Measurements from ENCODE around the gene ABAT.
"Not testable (repeated sequence)": the region's sequence is repeated elsewhere in the genome, so short reads cannot be mapped to it uniquely, and the experiment has no call there.

Gene ABAT

DNA sequence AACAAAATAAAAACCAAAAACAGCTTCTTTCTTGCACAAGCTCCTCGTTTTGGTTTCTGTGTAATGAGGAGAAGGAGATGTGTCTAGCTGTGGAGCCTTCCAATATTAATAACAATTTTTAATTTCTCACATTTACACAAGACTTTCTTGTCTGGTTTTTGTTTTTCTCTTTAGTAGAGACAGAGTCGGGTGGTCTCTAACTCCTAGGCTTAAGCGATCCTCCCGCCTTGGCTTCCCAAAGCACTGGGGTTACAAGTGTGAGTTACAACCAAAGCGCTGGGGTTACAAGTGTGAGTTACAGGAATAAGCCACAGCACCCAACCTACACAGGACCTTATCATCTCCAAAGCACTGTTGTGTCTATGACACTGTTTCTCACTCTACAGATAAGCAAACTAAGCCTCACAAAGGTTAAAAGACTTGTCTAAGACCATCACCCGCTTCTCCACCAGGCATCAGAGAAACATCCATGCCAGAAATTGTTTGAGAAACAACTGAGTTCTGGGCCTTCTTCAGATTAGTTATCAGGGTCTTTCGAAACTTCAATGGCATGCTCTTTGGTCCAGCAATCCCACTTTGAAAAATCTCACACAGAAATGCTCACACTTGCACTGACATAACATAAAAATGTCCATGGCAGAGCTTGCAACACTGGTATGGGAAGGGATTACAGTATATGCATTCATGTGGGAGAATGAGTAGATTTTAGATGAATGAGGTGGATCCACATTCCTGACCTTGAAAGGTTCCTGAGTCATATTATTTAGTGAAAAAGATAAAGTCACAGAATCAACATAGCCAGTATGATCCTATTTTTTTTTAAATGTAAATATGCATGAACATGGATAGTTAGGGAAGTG, 3.9 kb downstream of the ABAT start:
- DNase-seq (ENCODE audit: extremely low read depth in 1 of 2, low read depth in 1 of 2) = no peak

DNA sequence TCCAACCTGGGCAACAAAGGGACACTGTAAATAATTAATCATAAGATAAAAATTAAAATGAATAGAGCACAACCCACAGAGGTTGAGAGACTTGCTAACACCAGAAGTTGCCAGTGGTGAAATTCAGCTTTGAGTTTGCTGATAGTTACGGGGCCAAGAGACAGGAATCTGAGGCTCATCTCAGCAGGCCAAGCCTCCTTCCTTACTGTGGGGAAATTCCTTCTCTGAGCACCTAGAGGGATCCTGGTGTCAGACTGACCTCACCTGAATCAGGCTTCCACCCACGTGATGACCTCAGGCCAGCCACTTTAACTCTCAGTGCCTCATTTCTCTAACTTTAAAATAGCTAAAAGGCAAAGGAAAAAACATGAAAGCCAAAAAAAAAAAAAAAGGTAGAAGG, 4.7 kb downstream of the ABAT start:
- no peak for DNase-seq (ENCODE audit: extremely low read depth in 1 of 2, low read depth in 1 of 2)

DNA sequence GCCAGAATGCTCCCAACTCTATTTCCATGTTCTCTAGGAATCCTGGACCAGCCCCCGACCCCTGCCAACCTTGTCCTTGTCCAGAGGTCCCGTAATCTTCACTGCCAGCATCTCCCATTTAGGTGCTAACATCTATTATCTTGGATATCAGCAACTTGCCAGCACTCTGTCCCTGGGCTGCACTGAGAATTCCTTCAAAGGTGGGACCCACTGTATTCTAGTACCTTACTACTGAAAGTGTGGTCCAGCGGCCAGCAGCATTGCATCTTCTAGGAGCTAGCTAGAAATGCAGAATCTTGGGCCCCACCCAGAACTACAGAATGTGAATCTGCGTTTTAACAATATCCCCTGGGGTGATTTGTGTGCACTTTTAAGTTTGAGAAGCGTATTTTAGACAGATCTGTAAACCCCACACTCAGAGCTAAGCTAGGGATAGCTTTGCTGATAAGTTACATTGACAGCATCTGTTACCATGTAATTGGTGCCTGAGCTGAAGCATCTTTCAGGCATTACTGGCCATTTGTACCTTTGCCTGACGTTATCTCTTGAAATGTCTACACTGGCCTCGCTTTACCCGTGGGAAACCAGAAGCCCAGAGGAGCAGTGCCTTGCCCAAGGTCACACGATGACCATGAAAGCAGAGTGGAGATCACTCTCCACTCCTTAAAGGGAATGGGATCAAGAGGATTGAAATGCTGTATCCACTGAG, 8.3 kb downstream of the ABAT start:
- no peak for DNase-seq (ENCODE audit: extremely low read depth in 1 of 2, low read depth in 1 of 2)

DNA sequence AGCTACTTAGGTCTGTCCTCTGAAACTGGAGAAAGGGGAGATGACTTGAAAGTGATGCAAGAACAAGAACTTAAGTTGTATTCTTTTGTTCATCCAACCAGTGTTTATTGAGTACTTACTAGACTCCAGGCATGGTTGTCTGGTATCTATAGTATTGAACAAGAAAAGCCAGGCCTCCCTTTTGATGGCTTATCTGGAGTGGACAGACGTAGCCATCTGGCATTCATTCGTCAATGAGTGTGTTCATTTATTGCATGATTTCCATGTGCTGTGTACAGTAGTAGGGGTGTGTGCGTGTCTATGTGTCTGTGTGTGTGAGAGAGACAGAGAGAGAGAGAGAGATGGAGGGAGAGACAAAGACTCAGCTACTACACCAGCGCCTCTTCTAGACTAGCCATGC, 9.2 kb downstream of the ABAT start:
- no peak for DNase-seq (ENCODE audit: extremely low read depth in 1 of 2, low read depth in 1 of 2)

DNA sequence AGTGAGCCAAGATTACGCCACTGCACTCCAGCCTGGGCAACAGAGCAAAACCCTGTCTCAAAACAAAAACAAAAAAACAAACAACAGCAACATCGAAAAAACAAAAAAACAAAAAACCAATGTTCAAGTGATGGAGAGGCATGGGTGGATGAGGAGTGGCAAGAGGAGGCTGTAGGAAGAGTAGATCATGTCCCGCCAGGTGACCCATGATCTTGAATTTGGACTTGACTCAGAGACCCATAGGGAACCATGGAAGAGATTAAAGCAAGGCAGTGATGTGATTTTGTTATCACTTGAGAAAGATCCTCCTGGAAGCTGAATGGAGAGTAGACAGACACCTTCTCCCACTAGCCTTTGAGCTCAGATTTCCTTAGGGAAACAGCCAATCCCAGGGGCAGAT, 11.2 kb downstream of the ABAT start:
- DNase-seq (ENCODE audit: extremely low read depth in 1 of 2, low read depth in 1 of 2) = no peak

DNA sequence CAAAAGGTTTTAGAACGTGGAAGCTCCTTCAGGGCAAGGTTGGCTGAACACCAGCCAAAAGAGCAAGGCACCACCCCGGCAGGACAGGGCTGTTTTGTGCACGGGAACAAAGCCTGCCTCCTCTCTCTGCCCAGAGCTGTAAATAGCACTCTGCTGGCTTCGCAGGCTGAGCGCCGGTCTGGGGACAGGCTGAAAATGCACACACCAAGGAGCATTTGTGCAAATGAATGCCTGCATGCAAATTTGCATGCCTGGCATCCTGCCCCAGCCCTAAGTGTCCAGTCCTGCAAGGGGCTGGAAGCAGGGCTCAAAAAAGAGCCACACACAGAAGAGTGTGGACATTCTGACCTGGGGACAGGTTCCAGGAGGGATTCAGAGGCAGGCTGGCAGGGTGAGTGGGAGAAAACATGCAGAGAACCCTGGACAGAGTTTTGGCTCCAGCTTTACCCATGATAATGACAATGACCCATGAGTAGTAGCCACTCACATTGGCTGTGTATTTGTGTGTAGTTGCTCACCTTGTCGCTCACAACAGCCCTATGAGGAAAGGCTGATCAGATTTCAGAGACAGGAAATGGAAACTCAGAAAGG, 11.7 kb downstream of the ABAT start:
- DNase-seq (ENCODE audit: extremely low read depth in 1 of 2, low read depth in 1 of 2) = no peak

DNA sequence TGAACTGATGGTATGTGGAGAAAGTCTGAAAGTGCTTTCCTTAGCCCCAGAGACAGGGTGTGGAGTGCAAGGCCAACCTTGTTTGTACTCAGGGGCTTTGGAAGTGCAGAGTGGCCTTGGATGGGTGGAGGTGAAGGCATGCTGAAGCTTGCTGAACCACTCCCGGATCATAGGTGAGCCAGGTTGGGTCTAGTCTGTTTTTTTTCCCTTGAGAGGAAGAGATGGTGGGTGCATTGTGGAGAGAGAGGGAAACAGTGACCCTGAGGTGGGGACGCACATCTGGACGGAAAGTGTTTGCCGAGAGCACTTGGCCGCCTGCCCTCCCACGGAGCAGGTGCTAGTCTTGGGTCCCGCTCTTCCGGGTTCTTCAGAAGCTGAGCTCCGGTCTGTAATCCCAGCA, 12.5 kb downstream of the ABAT start:
- no peak for DNase-seq (ENCODE audit: extremely low read depth in 1 of 2, low read depth in 1 of 2)

DNA sequence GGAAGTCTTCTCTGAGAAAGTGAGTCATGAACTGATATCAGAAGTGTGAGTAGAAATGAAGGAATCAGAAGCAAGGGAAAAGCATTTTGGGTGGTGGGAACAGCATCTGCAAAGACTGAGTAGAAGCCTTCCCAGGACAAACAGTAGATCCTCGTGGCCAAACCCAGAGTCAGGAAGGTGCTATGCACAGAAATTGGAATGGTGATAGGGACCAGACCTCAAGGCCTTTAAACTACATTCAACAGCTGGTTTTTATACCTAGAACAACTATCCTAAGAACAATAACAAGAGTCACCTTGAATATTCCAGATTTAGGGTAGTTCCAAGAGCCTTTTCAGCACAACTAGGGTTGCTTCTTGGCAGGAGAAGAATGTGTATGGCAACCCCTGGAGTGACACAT, 15.3 kb downstream of the ABAT start:
- DNase-seq (ENCODE audit: extremely low read depth in 1 of 2, low read depth in 1 of 2) = no peak

DNA sequence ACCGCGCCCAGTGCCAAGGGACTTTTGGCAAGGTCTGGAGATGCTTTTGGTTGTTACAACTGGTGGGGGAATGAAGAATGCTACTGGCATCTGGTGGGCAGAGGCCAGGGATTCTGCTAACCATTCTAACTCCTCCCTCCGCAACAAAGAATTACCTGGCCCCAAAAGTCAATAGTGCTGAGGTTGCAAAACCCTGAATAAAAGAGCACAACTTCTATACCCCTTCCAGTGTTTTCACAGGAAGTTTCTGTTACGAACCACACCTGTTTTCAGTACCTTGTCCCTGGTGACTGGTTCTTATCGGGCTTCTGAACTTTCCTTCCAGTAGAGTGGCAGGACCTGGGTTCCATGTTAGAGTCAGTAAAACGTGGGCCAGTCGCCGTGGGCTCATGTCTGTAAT, 17.3 kb downstream of the ABAT start:
- no peak for DNase-seq (ENCODE audit: extremely low read depth in 1 of 2, low read depth in 1 of 2)

DNA sequence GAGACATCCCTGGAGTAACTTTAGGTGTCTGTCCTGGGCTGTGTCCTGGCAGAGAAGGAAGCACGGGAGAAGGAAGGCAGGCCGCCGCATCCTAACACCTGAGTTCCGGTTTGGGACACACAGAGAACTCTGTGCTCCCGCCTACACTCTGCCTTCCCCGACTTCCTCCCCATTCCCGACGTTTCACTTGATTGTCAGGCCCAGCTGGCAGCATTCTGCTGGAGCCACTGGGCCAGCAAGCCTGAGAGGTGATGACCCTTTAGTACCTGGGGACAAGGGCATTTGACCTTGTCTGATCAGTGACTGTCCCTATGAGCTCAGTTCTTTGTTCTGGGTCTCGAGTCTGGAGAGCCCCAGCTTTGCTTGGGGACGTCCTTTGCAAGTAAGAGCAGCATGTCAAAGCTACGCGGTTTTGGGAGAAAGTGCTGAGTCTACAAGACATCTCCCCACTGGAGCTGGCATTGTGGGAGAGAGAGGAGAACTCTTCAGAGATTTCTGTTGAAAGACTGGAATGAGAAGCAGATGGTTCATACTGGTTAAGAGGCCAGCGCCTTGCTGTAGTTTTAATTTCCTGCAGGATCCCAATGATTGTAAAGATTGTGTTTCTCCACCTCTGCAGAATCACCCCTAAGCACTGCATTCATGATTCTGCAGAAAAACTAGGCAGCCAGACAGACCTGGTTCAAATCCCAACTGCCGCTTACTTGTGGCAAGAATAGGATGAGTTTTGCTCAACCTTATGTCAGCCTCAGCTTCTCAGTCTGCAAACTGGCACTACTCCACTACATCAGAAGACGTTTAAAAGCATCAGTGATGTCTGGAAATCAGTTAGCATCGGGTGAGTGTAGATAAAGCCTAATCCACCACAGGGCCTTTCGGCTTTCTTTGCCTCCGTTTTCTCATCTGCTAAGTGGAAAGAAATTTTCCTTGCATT, 20.6 kb downstream of the ABAT start:
- DNase-seq (ENCODE audit: extremely low read depth in 1 of 2, low read depth in 1 of 2) = no peak

DNA sequence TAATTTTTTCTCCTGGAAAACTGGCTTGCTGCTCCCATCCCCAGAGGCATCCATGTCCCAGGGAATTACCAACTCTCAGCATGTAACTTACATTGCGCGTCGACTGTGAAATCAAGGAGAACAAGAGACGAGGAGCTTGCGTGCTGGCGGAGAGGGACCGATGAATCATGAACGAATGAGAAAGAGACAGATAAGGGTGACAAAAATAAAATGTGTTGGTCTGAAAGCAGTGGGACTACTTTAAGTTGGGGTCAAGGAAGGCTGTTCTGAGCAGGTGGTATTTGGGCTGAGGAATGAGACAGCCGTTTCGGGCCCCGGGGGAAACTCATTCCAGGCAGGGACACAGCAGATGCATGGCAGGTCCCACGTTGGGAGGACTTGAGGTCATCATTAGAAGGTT, 22.5 kb downstream of the ABAT start:
- DNase-seq (ENCODE audit: extremely low read depth in 1 of 2, low read depth in 1 of 2) = no peak

DNA sequence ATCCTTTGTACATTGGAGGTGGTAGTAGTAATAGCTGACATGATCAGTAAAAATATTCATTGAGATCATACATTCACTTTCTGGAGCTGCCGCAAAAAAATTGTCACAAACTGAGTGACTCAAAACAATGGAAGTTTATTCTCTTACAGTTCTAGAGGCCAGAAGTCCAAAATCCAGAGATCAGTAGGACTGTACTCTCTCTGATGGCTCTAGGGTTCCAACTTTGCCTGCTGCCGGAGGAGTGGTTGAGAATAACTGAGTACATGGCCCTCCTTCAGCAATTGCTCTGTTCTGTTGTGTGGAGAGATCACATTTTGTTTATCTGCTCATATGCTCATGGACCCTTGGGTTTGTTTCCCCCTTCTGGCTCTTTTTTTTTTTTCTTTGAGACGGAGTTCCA, 23.5 kb downstream of the ABAT start:
- DNase-seq (ENCODE audit: extremely low read depth in 1 of 2, low read depth in 1 of 2) = no peak

DNA sequence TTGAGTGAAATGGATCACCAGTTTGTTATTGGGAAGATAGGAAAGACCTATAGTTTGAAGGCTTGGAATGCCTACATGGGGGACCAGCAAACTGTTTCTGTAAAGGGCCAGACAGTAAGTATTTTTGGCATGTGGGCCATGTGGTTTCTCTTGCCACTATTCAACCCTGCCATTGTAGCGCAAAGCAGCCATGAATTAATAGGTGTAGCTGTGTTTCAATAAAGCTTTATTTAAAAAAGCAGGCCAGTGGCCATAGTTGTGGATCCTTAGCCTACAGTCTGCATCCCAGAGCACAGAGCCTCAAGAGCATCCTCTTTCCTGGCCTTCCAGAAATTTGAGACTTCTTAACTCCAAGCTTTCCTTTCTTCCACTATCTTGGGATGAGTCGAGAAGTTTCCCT, 29.3 kb downstream of the ABAT start:
- DNase-seq (ENCODE audit: extremely low read depth in 1 of 2, low read depth in 1 of 2) = no peak

DNA sequence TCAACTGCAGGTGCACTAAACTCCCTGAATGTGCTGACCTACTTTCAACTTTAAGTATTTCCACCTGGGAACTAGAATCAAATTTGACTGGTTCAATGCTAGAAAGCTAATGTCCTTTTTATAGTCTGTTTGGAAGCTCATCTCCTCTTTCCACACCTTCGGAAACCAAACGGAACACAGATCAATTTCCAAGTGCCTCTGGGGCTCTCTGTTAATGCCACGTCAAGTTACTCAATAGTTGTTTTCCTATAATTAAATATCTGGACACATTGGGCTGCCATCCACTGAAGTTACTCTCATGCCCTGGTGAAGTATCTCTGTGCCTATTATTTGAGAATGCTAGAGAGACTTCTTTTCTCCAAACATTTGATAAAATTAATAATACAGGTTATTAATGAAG, 29.7 kb downstream of the ABAT start:
- no peak for DNase-seq (ENCODE audit: extremely low read depth in 1 of 2, low read depth in 1 of 2)

DNA sequence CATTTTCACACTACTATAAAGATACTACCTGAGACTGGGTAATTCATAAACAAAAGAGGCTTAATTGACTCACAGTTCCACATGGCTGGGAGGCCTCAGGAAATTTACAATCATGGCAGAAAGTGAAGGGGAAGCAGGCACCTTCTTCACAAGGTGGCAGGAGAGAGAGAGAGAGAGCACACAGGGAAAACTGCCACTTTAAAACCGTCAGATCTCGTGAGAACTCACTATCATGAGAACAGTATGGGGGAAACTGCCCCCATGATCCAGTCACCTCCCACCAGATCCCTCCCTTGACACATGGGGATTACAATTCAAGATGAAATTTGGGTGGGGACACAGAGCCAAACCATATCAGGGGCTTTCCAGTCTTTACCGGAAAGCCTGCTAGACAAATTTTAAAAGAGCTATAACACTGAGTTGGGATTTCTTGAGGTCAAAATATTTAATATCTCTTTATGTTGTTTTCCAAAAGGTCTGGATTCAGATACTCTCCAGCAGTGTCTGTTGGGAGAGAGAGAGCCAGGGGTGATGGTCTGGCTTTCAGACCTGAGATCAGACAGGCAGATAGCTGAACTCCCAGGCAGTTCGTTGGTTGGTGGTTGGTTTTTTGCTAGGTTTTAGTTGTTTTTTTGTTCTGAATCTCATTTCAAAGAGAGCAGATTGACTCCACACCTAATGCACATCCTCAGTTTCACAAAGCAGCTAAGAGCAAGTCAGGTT, 30.8 kb downstream of the ABAT start:
- DNase-seq (ENCODE audit: extremely low read depth in 1 of 2, low read depth in 1 of 2) = not testable (repeated sequence)

DNA sequence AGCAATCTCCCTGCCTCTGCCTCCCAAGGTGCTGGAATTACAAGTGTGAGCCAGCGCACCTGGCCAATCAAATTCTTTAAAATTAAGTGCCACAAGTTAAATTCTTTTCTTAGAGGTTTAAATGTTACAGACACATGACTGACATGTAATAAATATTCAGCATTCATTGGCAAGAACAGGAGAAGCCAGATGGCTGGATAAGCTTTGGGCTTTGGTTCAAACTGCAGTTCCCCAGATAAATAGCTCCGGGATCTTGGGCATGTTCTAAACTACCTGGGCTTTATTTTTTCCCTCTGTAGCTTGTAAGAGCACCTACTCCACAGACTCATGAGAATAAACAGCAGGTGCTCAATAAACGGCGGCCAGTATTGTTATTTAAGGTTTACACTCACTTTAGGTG, 34.1 kb downstream of the ABAT start:
- no peak for DNase-seq (ENCODE audit: extremely low read depth in 1 of 2, low read depth in 1 of 2)

DNA sequence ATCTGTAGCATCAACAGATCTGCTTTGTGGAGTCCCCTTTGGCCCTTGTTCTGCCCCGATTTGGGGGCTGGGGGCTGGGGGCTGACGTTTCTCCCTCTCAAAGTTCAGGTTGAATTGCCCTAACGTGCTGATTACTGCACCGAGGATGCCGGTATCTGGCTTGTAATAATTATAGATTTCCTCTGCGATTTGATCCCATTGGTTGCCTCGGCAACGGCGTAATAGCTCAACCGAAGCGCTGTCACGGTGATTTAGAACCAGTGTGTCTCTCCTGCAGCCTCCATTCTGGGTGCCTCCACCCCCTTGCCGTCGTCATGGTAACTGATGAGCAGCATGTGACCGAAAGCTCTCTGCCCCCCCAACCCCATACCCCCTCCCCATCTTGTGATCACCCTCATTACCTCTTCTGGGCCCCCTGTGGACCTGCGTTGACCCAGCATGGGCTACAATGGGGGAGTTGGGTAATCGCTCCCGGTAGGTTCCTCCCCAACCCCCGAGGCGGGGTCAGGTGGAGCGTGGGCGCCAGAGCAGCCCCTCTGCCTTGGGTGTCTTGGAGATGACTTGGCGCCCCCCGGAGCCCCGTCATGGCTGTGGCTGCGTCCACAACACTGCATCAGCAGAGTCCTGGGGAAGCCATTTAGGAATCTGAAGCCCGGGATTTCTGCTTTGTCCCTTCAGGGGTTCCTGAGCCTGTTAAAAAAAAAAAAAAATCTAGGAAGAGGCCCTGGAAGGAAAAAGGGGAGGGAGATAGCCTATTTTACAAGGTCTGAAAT, 38.4 kb downstream of the ABAT start:
- no peak for DNase-seq (ENCODE audit: extremely low read depth in 1 of 2, low read depth in 1 of 2)

DNA sequence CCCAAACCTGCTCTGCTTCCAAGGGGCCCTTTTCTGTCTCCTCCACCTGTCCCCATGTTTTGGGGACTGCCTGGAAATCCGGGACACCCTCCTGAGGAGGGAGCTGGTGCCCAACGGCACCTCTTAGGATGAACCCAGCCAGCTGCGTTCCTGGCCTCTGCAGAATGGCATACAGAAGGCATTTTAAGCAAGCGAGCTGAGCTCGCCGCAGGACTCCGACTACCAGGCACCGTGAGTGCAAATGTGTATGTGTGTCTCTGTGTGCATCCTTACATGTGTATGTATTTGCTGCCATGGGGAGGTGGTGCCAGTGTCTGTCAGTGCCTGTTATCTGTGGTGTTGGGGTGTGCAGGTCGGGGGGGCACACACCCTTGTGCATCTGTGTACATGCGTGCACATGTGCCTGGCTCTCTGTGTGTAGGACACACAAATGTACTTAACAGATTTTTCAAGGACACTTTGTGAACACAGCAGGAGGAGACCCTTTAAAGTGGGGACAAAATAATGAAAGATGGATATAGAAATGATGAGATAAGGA, 39.3 kb downstream of the ABAT start:
- DNase-seq (ENCODE audit: extremely low read depth in 1 of 2, low read depth in 1 of 2) = no peak

DNA sequence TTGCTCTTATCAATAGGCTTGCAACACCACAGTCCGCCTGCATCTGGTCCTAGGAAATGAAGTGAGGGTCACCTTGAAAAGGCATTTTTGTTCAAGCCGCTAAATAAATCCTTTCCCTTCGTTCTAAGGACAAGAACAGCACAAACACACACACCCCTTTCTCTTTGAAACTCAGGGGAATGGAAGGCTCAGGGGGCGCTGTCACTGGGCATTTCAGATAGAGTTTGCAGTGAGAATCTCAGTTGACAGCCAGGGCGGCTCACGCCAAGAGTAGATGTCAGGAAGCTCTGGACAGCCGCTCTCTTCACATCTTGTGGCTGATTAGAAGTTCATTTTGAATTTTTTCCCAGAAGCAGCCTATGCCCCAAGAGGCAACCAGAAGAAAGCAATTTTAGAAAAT, 39.8 kb downstream of the ABAT start:
- no peak for DNase-seq (ENCODE audit: extremely low read depth in 1 of 2, low read depth in 1 of 2)

Measured in stimulated activated CD8-positive, alpha-beta memory T cell treated with anti-CD3 and anti-CD28 coated beads, Interleukin-7, amount 100 ng/mL, for 48 hours (primary cell).